CD8-positive, alpha-beta memory T cell (primary cell): ENCODE data around the gene PLXNB2. TPM values are rescaled to one million over a fixed set of nuclear protein-coding genes. Genes with fewer than 3 reads are reported as not detected.
"Not testable (repeated sequence)": the region's sequence is repeated elsewhere in the genome, so short reads cannot be mapped to it uniquely, and the experiment has no call there.

ENCODE experiments used
- CTCF ChIA-PET: fragments of 350-600 bp; sonication (Branson Sonifier 250); formaldehyde crosslinking; loops from one replicate; lab custom pipeline; 2021; ENCODE audit warnings: antibody characterized with exemption; lab: Charles Lee
- POLR2A ChIA-PET: fragments of 350-600 bp; sonication (Branson Sonifier 250); formaldehyde crosslinking; loops from one replicate; lab custom pipeline; 2021; ENCODE audit warnings: antibody characterized with exemption; lab: Charles Lee
- DNase-seq, 5 donors: peaks; one replicate each; pipeline versions ENCODE4 v3.0.0 to v3.0.0-alpha.2; 2020 to 2022; ENCODE audit warnings: mixed read lengths in 1 of 5
- H3K27ac ChIP-seq: one replicate; pipeline ENCODE4 v1.7.0; 2013; ENCODE audit warnings: low read depth, mild to moderate bottlenecking, low read length, moderate library complexity
- H3K27me3 ChIP-seq: 2 replicates; pipeline ENCODE4 v1.7.0; 2013; ENCODE audit warnings: low read length, mild to moderate bottlenecking; ENCODE audit not compliant: insufficient read depth, poor library complexity, severe bottlenecking
- H3K36me3 ChIP-seq: 2 replicates; pipeline ENCODE4 v1.7.0; 2013; ENCODE audit warnings: mild to moderate bottlenecking, low read length, moderate library complexity; ENCODE audit not compliant: insufficient read depth
- H3K4me1 ChIP-seq: 2 replicates; pipeline ENCODE4 v1.7.0; 2013; ENCODE audit warnings: mild to moderate bottlenecking, low read length, moderate library complexity; ENCODE audit not compliant: insufficient read depth
- H3K4me3 ChIP-seq: 2 replicates; pipeline ENCODE4 v1.7.0; 2013; ENCODE audit warnings: mild to moderate bottlenecking, low read length
- H3K9me3 ChIP-seq: 2 replicates; pipeline ENCODE4 v1.7.0; 2013; ENCODE audit warnings: mild to moderate bottlenecking, low read length
- H3K27ac Mint-ChIP-seq, 8 donors: one replicate each; pipeline ENCODE4 v1.8.0; 2020 to 2021; ENCODE audit warnings: mixed read lengths in 8 of 8, mild to moderate bottlenecking in 6 of 8, inconsistent platforms in 3 of 8, moderate library complexity in 3 of 8
- H3K27me3 Mint-ChIP-seq, 2 donors: one replicate each; pipeline ENCODE4 v1.8.0; 2020 to 2021; ENCODE audit warnings: mixed read lengths in 2 of 2, mild to moderate bottlenecking in 1 of 2, moderate library complexity in 1 of 2
- H3K36me3 Mint-ChIP-seq, 3 donors: one replicate each; pipeline ENCODE4 v1.8.0; 2020 to 2021; ENCODE audit warnings: mixed read lengths in 3 of 3, inconsistent platforms in 1 of 3, mild to moderate bottlenecking in 1 of 3
- H3K4me1 Mint-ChIP-seq, 3 donors: one replicate each; pipeline ENCODE4 v1.8.0; 2020 to 2021; ENCODE audit warnings: mixed read lengths in 3 of 3, inconsistent platforms in 1 of 3, mild to moderate bottlenecking in 1 of 3
- H3K4me3 Mint-ChIP-seq, 7 donors: one replicate each; pipeline ENCODE4 v1.8.0; 2020 to 2021; ENCODE audit warnings: mixed read lengths in 7 of 7, mild to moderate bottlenecking in 6 of 7, moderate library complexity in 4 of 7, inconsistent platforms in 2 of 7
- H3K9me3 Mint-ChIP-seq, 5 donors: one replicate each; pipeline ENCODE4 v1.8.0; 2020 to 2022; ENCODE audit warnings: mixed read lengths in 5 of 5, mild to moderate bottlenecking in 3 of 5, moderate library complexity in 2 of 5, inconsistent platforms in 1 of 5
- polyA plus RNA-seq: library from polyadenylated mRNA; unstranded; fragments of 300-500 nt; fragmentation: Illumina TruSeq; gene quantifications from one replicate; pipeline ENCODE4 v1.2.3, GENCODE V29; 2021
- total RNA-seq, 2 experiments: library from RNA; stranded (reverse); gene quantifications; one replicate each; pipeline ENCODE4 v1.2.3, GENCODE V29; 2021

Gene PLXNB2
- total and polyA plus RNA-seq, 3 experiments from 2014 or later, result 0.17 to 14.4 (median 13.4) TPM

DNA sequence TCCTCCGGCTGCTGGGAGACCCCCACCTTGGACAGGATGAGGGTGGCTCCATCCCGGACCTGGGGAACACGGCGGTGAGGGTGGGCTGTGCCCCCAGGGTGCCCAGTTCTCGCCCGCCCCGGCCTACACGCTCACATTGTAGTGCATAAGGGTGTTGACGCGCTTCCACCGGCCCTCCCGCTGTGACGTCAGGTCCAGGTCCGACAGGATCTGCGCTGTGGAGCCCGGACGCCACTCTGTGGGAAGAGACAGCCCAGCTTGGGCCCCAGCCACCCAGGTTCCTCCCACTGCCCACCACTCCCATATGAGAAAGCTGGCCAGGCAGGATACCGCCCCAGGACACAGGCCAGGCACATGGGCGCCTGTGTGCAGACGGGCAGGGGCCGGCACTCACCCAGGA lies 29.0 kb downstream of the PLXNB2 start:
- Histone ChIP-seq H3K9me3 (no peaks in the 10 kb centered on the region), H3K27me3 (no peaks in the 10 kb centered on the region), H3K36me3 (no peaks in the 10 kb centered on the region), H3K27ac (no peak overlapping the region), H3K4me1 (no peaks in the 10 kb centered on the region), H3K4me3 (no peak overlapping the region)
- Mint-ChIP-seq H3K36me3 (no peaks in the 10 kb centered on the region), H3K9me3 (no peaks in the 10 kb centered on the region), H3K4me3 (no peak overlapping the region), H3K4me1 (peaks cover 0 to 9% (median 2%) of the 10 kb centered on the region in 3 donors), H3K27ac (no peak overlapping the region), H3K27me3 (peaks cover 2 to 3% of the 10 kb centered on the region in 2 donors)
- POLR2A ChIA-PET, result no interaction called here
- CTCF ChIA-PET, result interaction anchor here (1.1 kb wide), 1 partner anchor 47 kb away, joined by 4 read pairs; no protein-coding TSS in a partner anchor
- no peak for DNase-seq

DNA sequence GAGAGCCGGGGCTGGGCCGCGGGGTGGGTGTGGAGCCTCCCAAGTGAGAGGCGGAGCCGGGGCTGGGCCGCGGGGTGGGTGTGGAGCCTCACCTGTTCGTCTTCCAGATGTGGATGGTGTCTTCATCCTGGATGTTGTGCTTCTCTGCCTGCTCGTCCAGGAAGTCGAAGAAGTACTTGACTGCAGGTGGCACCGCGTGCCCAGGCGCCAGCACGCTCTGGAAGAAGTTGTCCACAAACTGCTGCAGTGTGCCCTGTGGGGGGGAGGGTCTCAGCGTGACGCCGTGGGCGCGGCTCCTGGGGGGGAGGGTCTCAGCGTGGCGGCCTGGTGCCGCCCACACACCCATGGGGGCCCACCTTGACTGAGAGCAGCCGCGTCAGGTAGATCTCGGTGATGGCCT lies 29.7 kb downstream of the PLXNB2 start:
- Mint-ChIP-seq H3K27me3 (peaks cover 2 to 3% of the 10 kb centered on the region in 2 donors), H3K4me1 (peaks cover 0 to 9% (median 2%) of the 10 kb centered on the region in 3 donors), H3K4me3 (no peak overlapping the region), H3K9me3 (no peaks in the 10 kb centered on the region), H3K27ac (peak overlapping the region in 1 of 8 donors; percentile 82), H3K36me3 (no peaks in the 10 kb centered on the region)
- Histone ChIP-seq H3K4me1 (no peaks in the 10 kb centered on the region), H3K27me3 (no peaks in the 10 kb centered on the region), H3K27ac (no peak overlapping the region), H3K36me3 (no peaks in the 10 kb centered on the region), H3K9me3 (no peaks in the 10 kb centered on the region), H3K4me3 (no peak overlapping the region)
- ChIA-PET CTCF (no interaction called here), POLR2A (no interaction called here)
- no peak for DNase-seq

DNA sequence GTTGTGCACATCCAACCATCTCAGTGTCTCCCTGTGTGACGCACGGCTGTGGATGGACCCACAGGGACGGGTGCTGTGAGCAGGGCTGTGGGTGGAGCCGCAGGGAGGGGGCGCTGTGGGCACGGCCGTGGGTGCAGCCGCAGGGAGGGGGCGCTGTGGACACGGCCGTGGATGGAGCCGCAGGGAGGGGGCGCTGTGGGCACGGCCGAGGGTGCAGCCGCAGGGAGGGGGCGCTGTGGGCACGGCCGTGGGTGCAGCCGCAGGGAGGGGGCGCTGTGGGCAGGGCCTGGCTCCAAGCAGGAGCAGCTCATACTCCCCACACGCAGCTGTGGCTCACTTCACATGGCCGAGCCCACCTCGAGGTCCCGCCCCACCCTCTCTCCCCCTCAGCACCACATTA lies 31.3 kb downstream of the PLXNB2 start:
- no peaks in the 10 kb centered on the region for H3K27me3 ChIP-seq
- no peak overlapping the region for H3K4me3 Mint-ChIP-seq
- H3K27me3 Mint-ChIP-seq, result peaks cover 2 to 3% of the 10 kb centered on the region in 2 donors
- peak; percentile 40 to 66 (median 52) for DNase-seq
- H3K36me3 Mint-ChIP-seq, result no peaks in the 10 kb centered on the region
- H3K4me1 ChIP-seq, result peaks cover 5% of the 10 kb centered on the region
- H3K9me3 ChIP-seq, result no peaks in the 10 kb centered on the region
- H3K9me3 Mint-ChIP-seq, result no peaks in the 10 kb centered on the region
- H3K4me1 Mint-ChIP-seq, result peaks cover 0 to 10% (median 3%) of the 10 kb centered on the region in 3 donors
- H3K27ac ChIP-seq, result no peak overlapping the region
- no peak overlapping the region for H3K27ac Mint-ChIP-seq
- H3K4me3 ChIP-seq, result no peak overlapping the region
- ChIA-PET POLR2A (no interaction called here), CTCF (interaction anchor here (0.6 to 2.2 kb wide), 12 partner anchors 22 to 223 kb away, joined by 3 to 8 read pairs (median 4); no protein-coding TSS in a partner anchor)
- no peaks in the 10 kb centered on the region for H3K36me3 ChIP-seq

DNA sequence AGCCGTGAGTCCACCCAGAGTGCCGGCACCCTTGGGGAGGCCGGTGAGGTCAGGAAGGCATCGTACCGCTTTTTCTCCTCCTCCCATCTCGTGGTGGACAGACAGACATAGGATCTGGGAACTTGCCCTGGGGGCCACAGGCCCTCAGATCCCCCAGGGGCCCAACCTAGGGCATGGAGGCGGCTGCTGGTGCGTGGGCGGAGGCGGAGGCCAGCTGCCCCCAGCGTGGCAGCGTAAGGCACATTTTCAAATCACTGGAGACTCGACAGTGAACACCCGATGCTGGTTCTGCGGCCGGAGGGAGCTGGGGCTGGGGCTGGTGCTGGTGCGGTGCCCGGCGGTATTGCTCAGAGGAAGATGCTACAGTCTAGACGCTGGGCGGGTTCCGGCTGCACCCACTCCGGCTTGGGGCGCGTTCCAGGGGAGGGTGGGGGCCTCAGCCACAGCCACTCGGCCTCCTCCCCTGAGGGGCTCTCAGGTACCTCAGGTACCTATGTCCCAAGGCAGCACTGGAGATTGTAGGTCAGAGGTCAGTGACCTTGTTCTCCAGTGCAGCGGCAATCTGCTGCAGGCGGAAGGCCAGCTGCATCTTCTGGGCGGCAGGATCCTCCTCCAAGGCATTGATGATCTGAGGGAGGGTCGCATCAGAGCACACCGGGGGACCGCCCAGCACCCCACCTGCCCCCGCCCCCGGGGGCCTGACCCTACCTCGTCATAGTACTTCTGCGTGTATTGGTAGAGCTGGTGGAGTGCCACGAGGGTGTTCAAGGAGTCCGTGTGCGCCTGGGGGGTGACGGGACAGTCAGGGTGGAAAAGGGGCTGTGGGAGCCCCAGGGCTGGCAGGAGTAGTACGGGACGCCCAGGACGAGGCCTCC lies 32.0 kb downstream of the PLXNB2 start:
- Mint-ChIP-seq H3K4me1 (peaks cover 0 to 17% (median 4%) of the 10 kb centered on the region in 3 donors), H3K4me3 (peak overlapping the region in 1 of 7 donors; percentile 6), H3K27me3 (peaks cover 3 to 6% of the 10 kb centered on the region in 2 donors), H3K9me3 (no peaks in the 10 kb centered on the region), H3K27ac (no peak overlapping the region), H3K36me3 (no peaks in the 10 kb centered on the region)
- Histone ChIP-seq H3K4me1 (peaks cover 11% of the 10 kb centered on the region), H3K36me3 (no peaks in the 10 kb centered on the region), H3K9me3 (no peaks in the 10 kb centered on the region), H3K27ac (no peak overlapping the region), H3K27me3 (no peaks in the 10 kb centered on the region), H3K4me3 (no peak overlapping the region)
- no peak for DNase-seq
- POLR2A ChIA-PET, result no interaction called here
- CTCF ChIA-PET, result interaction anchor here (1.2 to 2.2 kb wide), 9 partner anchors 23 to 345 kb away, joined by 3 to 8 read pairs (median 4); partner anchors contain the start of gene SCO2

DNA sequence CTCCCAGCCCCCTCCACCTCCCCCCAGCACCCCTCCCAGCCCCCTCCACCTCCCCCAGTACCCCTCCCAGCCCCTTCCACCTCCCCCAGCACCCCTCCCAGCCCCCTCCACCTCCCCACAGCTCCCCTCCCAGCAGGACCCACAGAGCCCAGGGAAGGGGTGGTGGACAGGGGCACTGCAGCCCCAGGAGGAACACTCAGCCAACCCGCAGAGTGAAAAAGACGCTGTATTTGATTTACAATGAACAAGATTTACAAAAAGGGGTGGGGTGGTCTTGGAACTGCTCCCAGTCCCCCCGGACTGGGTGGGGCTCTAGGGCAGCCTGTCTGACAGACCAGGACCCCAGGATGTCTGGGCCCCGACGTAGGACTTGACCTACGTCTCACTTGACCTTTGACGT lies 32.7 kb downstream of the PLXNB2 start:
- H3K36me3 ChIP-seq, result no peaks in the 10 kb centered on the region
- no peak overlapping the region for H3K4me3 ChIP-seq
- Mint-ChIP-seq H3K36me3 (no peaks in the 10 kb centered on the region), H3K27ac (no peak overlapping the region), H3K4me1 (peaks cover 0 to 18% (median 4%) of the 10 kb centered on the region in 3 donors), H3K4me3 (no peak overlapping the region), H3K27me3 (peaks cover 3 to 6% of the 10 kb centered on the region in 2 donors), H3K9me3 (no peaks in the 10 kb centered on the region)
- ChIA-PET CTCF (interaction anchor here (1.4 to 4.7 kb wide), 4 partner anchors 23 to 346 kb away, joined by 3 to 25 read pairs (median 6); partner anchors contain the start of genes DENND6B, HDAC10 and SCO2), POLR2A (no interaction called here)
- no peak for DNase-seq
- peaks cover 12% of the 10 kb centered on the region for H3K4me1 ChIP-seq
- H3K27me3 ChIP-seq, result no peaks in the 10 kb centered on the region
- no peaks in the 10 kb centered on the region for H3K9me3 ChIP-seq
- H3K27ac ChIP-seq, result no peak overlapping the region

DNA sequence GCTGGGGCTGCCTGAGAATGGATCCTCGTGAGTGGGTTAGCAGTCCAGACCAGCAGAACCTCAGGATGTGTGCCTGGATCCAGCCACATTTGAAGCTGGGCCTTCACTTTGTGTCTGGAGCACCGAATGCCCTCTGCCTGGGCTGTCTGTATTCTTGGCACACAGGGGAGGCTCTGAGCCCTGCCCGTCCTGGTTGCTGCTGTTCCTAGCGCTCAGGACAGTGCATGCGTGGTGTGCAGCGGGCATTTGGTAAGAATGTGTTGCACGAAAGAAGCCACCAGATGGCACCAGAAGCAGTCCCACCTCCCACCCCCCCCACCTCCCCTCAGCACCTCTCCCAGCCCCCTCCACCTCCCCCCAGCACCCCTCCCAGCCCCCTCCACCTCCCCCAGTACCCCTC lies 33.1 kb downstream of the PLXNB2 start:
- H3K36me3 Mint-ChIP-seq, result no peaks in the 10 kb centered on the region

DNA sequence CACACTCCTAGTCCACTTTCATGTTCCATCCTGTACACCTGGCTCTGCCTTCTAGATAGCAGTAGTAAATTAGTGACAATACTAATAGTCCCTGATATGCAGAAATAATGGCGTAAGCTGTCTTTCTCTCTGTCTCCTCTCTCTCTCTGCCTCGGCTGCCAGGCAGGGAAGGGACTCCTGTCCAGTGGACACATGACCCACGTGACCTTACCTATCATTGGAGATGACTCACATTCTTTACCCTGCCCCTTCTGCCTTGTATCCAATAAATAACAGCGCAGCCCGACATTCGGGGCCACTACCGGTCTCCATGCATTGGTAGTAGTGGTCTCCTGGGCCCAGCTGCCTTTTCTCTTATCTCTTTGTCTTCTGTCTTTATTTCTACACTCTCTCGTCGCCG lies 33.7 kb downstream of the PLXNB2 start:
- H3K27me3 ChIP-seq, H3K9me3 Mint-ChIP-seq, H3K36me3 Mint-ChIP-seq, DNase-seq, H3K27ac ChIP-seq, H3K27me3 Mint-ChIP-seq, POLR2A ChIA-PET, H3K9me3 ChIP-seq, H3K4me3 ChIP-seq, H3K36me3 ChIP-seq: not testable (repeated sequence)
- CTCF ChIA-PET, result interaction anchor here (1.4 to 4.7 kb wide), 3 partner anchors 22 to 347 kb away, joined by 3 to 25 read pairs (median 10); partner anchors contain the start of genes DENND6B and HDAC10
- Mint-ChIP-seq H3K4me3 (peak overlapping the region in 2 of 7 donors; percentile 4 to 8), H3K27ac (peak overlapping the region in 2 of 8 donors; percentile 40 to 54), H3K4me1 (peaks cover under 1 to 23% (median 5%) of the 10 kb centered on the region in 3 donors)
- peaks cover 18% of the 10 kb centered on the region for H3K4me1 ChIP-seq

More for the DNA sequence above, 33.1 kb downstream of the PLXNB2 start:
- Mint-ChIP-seq H3K27ac (no peak overlapping the region), H3K4me3 (no peak overlapping the region), H3K9me3 (no peaks in the 10 kb centered on the region), H3K27me3 (peaks cover 3 to 6% of the 10 kb centered on the region in 2 donors), H3K4me1 (peaks cover 0 to 20% (median 5%) of the 10 kb centered on the region in 3 donors)
- H3K27me3 ChIP-seq, result no peaks in the 10 kb centered on the region
- H3K9me3 ChIP-seq, result no peaks in the 10 kb centered on the region
- H3K27ac ChIP-seq, result no peak overlapping the region
- no peak overlapping the region for H3K4me3 ChIP-seq
- peaks cover 17% of the 10 kb centered on the region for H3K4me1 ChIP-seq
- peak in 3 of 5 donors; percentile 31 to 63 (median 35) for DNase-seq
- ChIA-PET CTCF (interaction anchor here (1.4 to 4.7 kb wide), 4 partner anchors 23 to 346 kb away, joined by 3 to 25 read pairs (median 6); partner anchors contain the start of genes DENND6B, HDAC10 and SCO2), POLR2A (no interaction called here)
- no peaks in the 10 kb centered on the region for H3K36me3 ChIP-seq

DNA sequence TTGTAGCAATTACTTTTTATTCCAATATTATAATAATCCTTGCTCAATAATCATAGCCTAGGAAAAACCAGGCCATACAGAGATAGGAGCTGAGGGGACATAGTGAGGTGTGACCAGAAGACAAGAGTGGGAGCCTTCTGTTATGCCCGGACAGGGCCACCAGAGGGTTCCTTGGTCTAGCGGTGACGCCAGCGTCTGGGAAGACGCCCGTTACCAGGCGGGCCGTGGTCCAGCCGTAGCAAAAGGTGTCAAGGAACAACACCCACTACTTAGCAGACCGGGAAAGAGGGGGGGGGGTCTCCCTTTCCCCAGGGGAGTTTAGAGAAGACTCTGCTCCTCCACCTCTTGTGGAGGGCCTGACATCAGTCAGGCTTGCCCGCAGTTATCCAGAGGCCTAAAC lies 34.1 kb downstream of the PLXNB2 start:
- H3K36me3 ChIP-seq, H3K27ac Mint-ChIP-seq, H3K27me3 Mint-ChIP-seq, DNase-seq, H3K27me3 ChIP-seq, H3K9me3 Mint-ChIP-seq, H3K36me3 Mint-ChIP-seq, POLR2A ChIA-PET, H3K4me3 ChIP-seq, H3K9me3 ChIP-seq, H3K27ac ChIP-seq: not testable (repeated sequence)
- H3K4me3 Mint-ChIP-seq, result peak overlapping the region in 1 of 7 donors; percentile 8
- peaks cover 18% of the 10 kb centered on the region for H3K4me1 ChIP-seq
- peaks cover 3 to 24% (median 7%) of the 10 kb centered on the region in 3 donors for H3K4me1 Mint-ChIP-seq
- CTCF ChIA-PET, result interaction anchor here (0.7 to 4.7 kb wide), 4 partner anchors 22 to 68 kb away, joined by 3 to 25 read pairs (median 9); partner anchors contain the start of genes DENND6B and HDAC10
